Measurements from ENCODE around the gene KRTAP12-3.
"Not testable (repeated sequence)": the region's sequence is repeated elsewhere in the genome, so short reads cannot be mapped to it uniquely, and the experiment has no call there.

Gene KRTAP12-3

GRCh38 chr21:44658541-44658910, 794 bp downstream of the KRTAP12-3 start:
- Histone ChIP-seq H3K4me1 (ENCODE audit: low read depth, poor library complexity, severe bottlenecking) (no peaks in the 10 kb centered on the region), H2AFZ (ENCODE audit: low read depth) (no peak overlapping the region), H3K79me2 (ENCODE audit: insufficient read depth, low read depth) (no peaks in the 10 kb centered on the region), H3K27me3 (ENCODE audit: insufficient read depth, low read depth) (peaks cover 30% of the 10 kb centered on the region), H3K9ac (no peak overlapping the region), H3K36me3 (ENCODE audit: insufficient read depth) (no peaks in the 10 kb centered on the region), H3K4me2 (no peak overlapping the region), H3K27ac (no peak overlapping the region), H3K4me3 (IDR thresholded peaks at IDR 0.05; ENCODE audit: insufficient read depth, low read depth, low read length) (no peak overlapping the region), H4K20me1 (ENCODE audit: insufficient read depth) (no peaks in the 10 kb centered on the region)
- TF ChIP-seq CTCF (conservative IDR thresholded peaks at IDR 0.05; ENCODE audit: low read depth, low read length), result no peak

GRCh38 chr21:44658913-44659595, 1.3 kb downstream of the KRTAP12-3 start:
- H3K4me1 ChIP-seq (ENCODE audit: low read depth, poor library complexity, severe bottlenecking), result no peaks in the 10 kb centered on the region
- no peaks in the 10 kb centered on the region for H3K36me3 ChIP-seq (ENCODE audit: insufficient read depth)
- no peak for TF ChIP-seq CTCF (conservative IDR thresholded peaks at IDR 0.05; ENCODE audit: low read depth, low read length)
- peaks cover 30% of the 10 kb centered on the region for H3K27me3 ChIP-seq (ENCODE audit: insufficient read depth, low read depth)
- H3K9ac ChIP-seq, result no peak overlapping the region
- no peak overlapping the region for H3K4me2 ChIP-seq
- H3K27ac ChIP-seq, result no peak overlapping the region
- H3K4me3 ChIP-seq (IDR thresholded peaks at IDR 0.05; ENCODE audit: insufficient read depth, low read depth, low read length), result no peak overlapping the region
- H2AFZ ChIP-seq (ENCODE audit: low read depth), result no peak overlapping the region
- H4K20me1 ChIP-seq (ENCODE audit: insufficient read depth), result no peaks in the 10 kb centered on the region
- no peaks in the 10 kb centered on the region for H3K79me2 ChIP-seq (ENCODE audit: insufficient read depth, low read depth)

- peaks cover 27% of the 10 kb centered on the region; the same call in 1 of the 2 replicates for H3K27me3 ChIP-seq (ENCODE audit: insufficient read depth, low read depth)
These were observed 3.8 kb downstream of the KRTAP12-3 start for GRCh38 chr21:44661567-44661966.

GRCh38 chr21:44664691-44665090, 7.0 kb downstream of the KRTAP12-3 start:
- H4K20me1 ChIP-seq (ENCODE audit: insufficient read depth), result no peaks in the 10 kb centered on the region
- no peak overlapping the region for H3K27ac ChIP-seq
- H3K36me3 ChIP-seq (ENCODE audit: insufficient read depth), result no peaks in the 10 kb centered on the region
- TF ChIP-seq CTCF (conservative IDR thresholded peaks at IDR 0.05; ENCODE audit: low read depth, low read length), result no peak
- H3K79me2 ChIP-seq (ENCODE audit: insufficient read depth, low read depth), result no peaks in the 10 kb centered on the region
- H2AFZ ChIP-seq (ENCODE audit: low read depth), result no peak overlapping the region
- no peak overlapping the region for H3K9ac ChIP-seq
- no peak overlapping the region for H3K4me2 ChIP-seq
- peaks cover 39% of the 10 kb centered on the region; the same call in 1 of the 2 replicates for H3K27me3 ChIP-seq (ENCODE audit: insufficient read depth, low read depth)
- no peaks in the 10 kb centered on the region for H3K4me1 ChIP-seq (ENCODE audit: low read depth, poor library complexity, severe bottlenecking)
- no peak overlapping the region for H3K4me3 ChIP-seq (IDR thresholded peaks at IDR 0.05; ENCODE audit: insufficient read depth, low read depth, low read length)

More at GRCh38 chr21:44661567-44661966, 3.8 kb downstream of the KRTAP12-3 start:
- H3K36me3 ChIP-seq (ENCODE audit: insufficient read depth); H2AFZ ChIP-seq (ENCODE audit: low read depth); H3K9ac ChIP-seq; H3K27ac ChIP-seq; H3K4me3 ChIP-seq (IDR thresholded peaks at IDR 0.05; ENCODE audit: insufficient read depth, low read depth, low read length); H3K4me2 ChIP-seq; H3K79me2 ChIP-seq (ENCODE audit: insufficient read depth, low read depth); H3K4me1 ChIP-seq (ENCODE audit: low read depth, poor library complexity, severe bottlenecking); H4K20me1 ChIP-seq (ENCODE audit: insufficient read depth): not testable (repeated sequence)
